ENCODE results near the gene KRT5. TPM values are rescaled to one million over a fixed set of nuclear protein-coding genes. Genes with fewer than 3 reads are reported as not detected.

KRT5 gene
- polyA plus RNA-seq, 1 experiment: not detected

- ChIA-PET POLR2A (no interaction called here), CTCF (interaction anchor here (1.2 kb wide), 1 partner anchor 323 kb away, joined by 3 read pairs; no protein-coding TSS in a partner anchor)
- no peak for DNase-seq (ENCODE audit: low read depth)
- TF ChIP-seq CTCF (IDR thresholded peaks at IDR 0.05; ENCODE audit: insufficient read depth, low read depth, low read length): no peak
- no peak overlapping the region for H3K4me3 ChIP-seq (ENCODE audit: low read depth, low read length)
- peaks cover 8% of the 10 kb centered on the region for H3K27me3 ChIP-seq (ENCODE audit: control insufficient read depth, insufficient read depth, low read length)
- H3K36me3 ChIP-seq (ENCODE audit: control insufficient read depth, insufficient read depth, low read length): no peaks in the 10 kb centered on the region
These were observed 22.0 kb upstream of the KRT5 start for GRCh38 chr12:52542157-52542556.

GRCh38 chr12:52541709-52542108 lies 21.5 kb upstream of the KRT5 start:
- ChIA-PET POLR2A (no interaction called here), CTCF (interaction anchor here (1.2 kb wide), 1 partner anchor 324 kb away, joined by 3 read pairs; no protein-coding TSS in a partner anchor)
- Histone ChIP-seq H3K27me3 (ENCODE audit: control insufficient read depth, insufficient read depth, low read length) (peaks cover 8% of the 10 kb centered on the region), H3K4me3 (ENCODE audit: low read depth, low read length) (no peak overlapping the region), H3K36me3 (ENCODE audit: control insufficient read depth, insufficient read depth, low read length) (no peaks in the 10 kb centered on the region)
- TF ChIP-seq CTCF (IDR thresholded peaks at IDR 0.05; ENCODE audit: insufficient read depth, low read depth, low read length): no peak
- DNase-seq (ENCODE audit: low read depth): no peak

- Histone ChIP-seq H3K27me3 (ENCODE audit: control insufficient read depth, insufficient read depth, low read length) (peaks cover 8% of the 10 kb centered on the region), H3K4me3 (ENCODE audit: low read depth, low read length) (no peak overlapping the region), H3K36me3 (ENCODE audit: control insufficient read depth, insufficient read depth, low read length) (no peaks in the 10 kb centered on the region)
- ChIA-PET CTCF (interaction anchor here (2.2 kb wide), 1 partner anchor 12 kb away, joined by 6 read pairs; the partner anchor contains the start of gene KRT71), POLR2A (no interaction called here)
- TF ChIP-seq CTCF (IDR thresholded peaks at IDR 0.05; ENCODE audit: insufficient read depth, low read depth, low read length): no peak
- no peak for DNase-seq (ENCODE audit: low read depth)
These were observed 20.3 kb upstream of the KRT5 start for GRCh38 chr12:52540531-52540930.

- no peak for DNase-seq (ENCODE audit: low read depth)
- H3K36me3 ChIP-seq (ENCODE audit: control insufficient read depth, insufficient read depth, low read length): no peaks in the 10 kb centered on the region
- H3K4me3 ChIP-seq (ENCODE audit: low read depth, low read length): no peak overlapping the region
- ChIA-PET POLR2A (no interaction called here), CTCF (interaction anchor here (0.6 to 2.2 kb wide), 5 partner anchors 12 to 340 kb away, joined by 3 to 6 read pairs (median 3); partner anchors contain the start of gene KRT71)
- peaks cover 6% of the 10 kb centered on the region for H3K27me3 ChIP-seq (ENCODE audit: control insufficient read depth, insufficient read depth, low read length)
- TF ChIP-seq CTCF (IDR thresholded peaks at IDR 0.05; ENCODE audit: insufficient read depth, low read depth, low read length): no peak
These were observed 19.6 kb upstream of the KRT5 start for GRCh38 chr12:52539821-52540173.

GRCh38 chr12:52539083-52539820 lies 19.1 kb upstream of the KRT5 start:
- Histone ChIP-seq H3K4me3 (ENCODE audit: low read depth, low read length) (no peak overlapping the region), H3K36me3 (ENCODE audit: control insufficient read depth, insufficient read depth, low read length) (no peaks in the 10 kb centered on the region), H3K27me3 (ENCODE audit: control insufficient read depth, insufficient read depth, low read length) (peaks cover 5% of the 10 kb centered on the region)
- TF ChIP-seq CTCF (IDR thresholded peaks at IDR 0.05; ENCODE audit: insufficient read depth, low read depth, low read length): no peak
- ChIA-PET CTCF (interaction anchor here (0.6 to 2.2 kb wide), 7 partner anchors 13 to 341 kb away, joined by 3 to 6 read pairs (median 3); partner anchors contain the start of gene KRT71), POLR2A (no interaction called here)
- DNase-seq (ENCODE audit: low read depth): peak; percentile 77
